ENCODE data around the gene ZNF773.

DNA sequence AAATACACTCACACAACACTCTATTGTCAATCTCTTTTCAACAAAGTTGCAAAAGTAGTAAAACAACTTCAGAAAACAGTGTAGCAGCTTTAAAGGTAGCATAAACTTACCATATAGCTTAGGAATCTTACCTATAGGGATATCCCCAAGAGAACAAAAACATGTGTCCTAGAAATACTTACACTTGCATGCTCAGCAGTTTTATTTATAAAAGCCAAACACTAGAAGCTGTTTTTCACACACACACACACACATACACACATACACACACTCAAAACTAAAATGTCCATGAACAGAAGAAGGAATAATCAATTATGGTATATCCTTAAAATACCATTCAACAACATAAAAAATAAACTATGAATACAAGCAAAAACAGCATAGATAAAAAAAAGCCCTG, 11.7 kb downstream of the ZNF773 start:
- TF ChIP-seq, protein P1, sequence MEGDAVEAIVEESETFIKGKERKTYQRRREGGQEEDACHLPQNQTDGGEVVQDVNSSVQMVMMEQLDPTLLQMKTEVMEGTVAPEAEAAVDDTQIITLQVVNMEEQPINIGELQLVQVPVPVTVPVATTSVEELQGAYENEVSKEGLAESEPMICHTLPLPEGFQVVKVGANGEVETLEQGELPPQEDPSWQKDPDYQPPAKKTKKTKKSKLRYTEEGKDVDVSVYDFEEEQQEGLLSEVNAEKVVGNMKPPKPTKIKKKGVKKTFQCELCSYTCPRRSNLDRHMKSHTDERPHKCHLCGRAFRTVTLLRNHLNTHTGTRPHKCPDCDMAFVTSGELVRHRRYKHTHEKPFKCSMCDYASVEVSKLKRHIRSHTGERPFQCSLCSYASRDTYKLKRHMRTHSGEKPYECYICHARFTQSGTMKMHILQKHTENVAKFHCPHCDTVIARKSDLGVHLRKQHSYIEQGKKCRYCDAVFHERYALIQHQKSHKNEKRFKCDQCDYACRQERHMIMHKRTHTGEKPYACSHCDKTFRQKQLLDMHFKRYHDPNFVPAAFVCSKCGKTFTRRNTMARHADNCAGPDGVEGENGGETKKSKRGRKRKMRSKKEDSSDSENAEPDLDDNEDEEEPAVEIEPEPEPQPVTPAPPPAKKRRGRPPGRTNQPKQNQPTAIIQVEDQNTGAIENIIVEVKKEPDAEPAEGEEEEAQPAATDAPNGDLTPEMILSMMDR (IDR thresholded peaks at IDR 0.05) = no peak
- no peak for TF ChIP-seq POLR2A (IDR thresholded peaks at IDR 0.05)

All from vagina (tissue), 2 donors.